RWPE1 (cell line): ENCODE results near the gene STARD3.

Experiments used
- CTCF ChIA-PET: fragments of 350-600 bp; sonication (Branson Sonifier 250); formaldehyde crosslinking; extraction: SDS; loops from one replicate; lab custom pipeline; 2021; lab: Yijun Ruan, JAX
- POLR2A ChIA-PET: fragments of 400-600 bp; formaldehyde crosslinking; extraction: SDS; loops from one replicate; lab custom pipeline; 2020; ENCODE audit warnings: antibody characterized with exemption; ENCODE audit not compliant: low non-redundant PET; lab: Yijun Ruan, JAX
- DNase-seq: peaks from one replicate; pipeline ENCODE4 v3.0.0; 2012; ENCODE audit warnings: low spot score
- H3K27ac ChIP-seq: fragments of 450-650 bp; 2 replicates; pipeline ENCODE4 v1.5.1; 2017
- CTCF ChIP-seq: fragments of 450-650 bp; conservative IDR thresholded peaks from 2 replicates; pipeline ENCODE4 v1.5.1; 2017; ENCODE audit warnings: low read depth, mild to moderate bottlenecking

STARD3 gene

GRCh38 chr17:39652587-39653315, 15.8 kb downstream of the STARD3 start:
- POLR2A ChIA-PET = no interaction called here
- CTCF ChIA-PET = interaction anchor here (0.6 to 3.8 kb wide), 7 partner anchors 9 to 31 kb away, joined by 3 to 25 read pairs (median 6); partner anchors contain the start of genes PNMT, STARD3 and TCAP
- DNase-seq = no peak
- no peak for TF ChIP-seq CTCF
- H3K27ac ChIP-seq = peak overlapping the region; percentile 33

GRCh38 chr17:39653316-39653661, 16.3 kb downstream of the STARD3 start:
- POLR2A ChIA-PET = no interaction called here
- no peak for TF ChIP-seq CTCF
- H3K27ac ChIP-seq = peak overlapping the region; percentile 33
- DNase-seq = no peak
- CTCF ChIA-PET = interaction anchor here (0.5 to 3.8 kb wide), 15 partner anchors 8 to 205 kb away, joined by 3 to 25 read pairs (median 5); partner anchors contain the start of genes PNMT, STARD3 and TCAP

GRCh38 chr17:39653662-39654331, 16.9 kb downstream of the STARD3 start:
- ChIA-PET CTCF (interaction anchor here (0.5 to 3.8 kb wide), 15 partner anchors 8 to 204 kb away, joined by 3 to 25 read pairs (median 5); partner anchors contain the start of genes PNMT, STARD3 and TCAP), POLR2A (no interaction called here)
- DNase-seq = peak; percentile 49
- TF ChIP-seq CTCF = peak; percentile 80
- no peak overlapping the region; the same call in 1 of the 2 replicates for H3K27ac ChIP-seq

- H3K27ac ChIP-seq = no peak overlapping the region
- ChIA-PET CTCF (interaction anchor here (0.8 to 3.8 kb wide), 4 partner anchors 9 to 500 kb away, joined by 4 to 25 read pairs (median 8); partner anchors contain the start of genes PNMT and TCAP), POLR2A (interaction anchor here (0.6 kb wide), 1 partner anchor 115 kb away, joined by 3 read pairs; no protein-coding TSS in a partner anchor)
- DNase-seq = no peak
- TF ChIP-seq CTCF = no peak
Observed at GRCh38 chr17:39655105-39655504, 18.2 kb downstream of the STARD3 start.

GRCh38 chr17:39658346-39658745, 21.4 kb downstream of the STARD3 start:
- CTCF ChIA-PET = interaction anchor here (1.1 kb wide), 1 partner anchor 24 kb away, joined by 4 read pairs; no protein-coding TSS in a partner anchor
- DNase-seq = no peak
- peak overlapping the region; percentile 15; the same call in 1 of the 2 replicates for H3K27ac ChIP-seq
- POLR2A ChIA-PET = no interaction called here
- TF ChIP-seq CTCF = no peak

GRCh38 chr17:39658760-39659159, 21.8 kb downstream of the STARD3 start:
- ChIA-PET POLR2A (no interaction called here), CTCF (interaction anchor here (1.1 kb wide), 1 partner anchor 24 kb away, joined by 4 read pairs; no protein-coding TSS in a partner anchor)
- TF ChIP-seq CTCF = no peak
- no peak for DNase-seq
- peak overlapping the region; percentile 14; the same call in 1 of the 2 replicates for H3K27ac ChIP-seq
